ENCODE measurements around the gene PTGR2.
"Not testable (repeated sequence)": the region's sequence is repeated elsewhere in the genome, so short reads cannot be mapped to it uniquely, and the experiment has no call there.

PTGR2 gene

GRCh38 chr14:73887694-73888459 is 36.2 kb downstream of the PTGR2 start:
- DNase-seq, result no peak

GRCh38 chr14:73888460-73888725 is 36.8 kb downstream of the PTGR2 start:
- DNase-seq, result no peak

- DNase-seq, result no peak
These were observed 37.3 kb downstream of the PTGR2 start for GRCh38 chr14:73888971-73889370.

- DNase-seq, result no peak
These were observed 37.7 kb downstream of the PTGR2 start for GRCh38 chr14:73889376-73889775.

- not testable (repeated sequence) for DNase-seq
These were observed 42.6 kb downstream of the PTGR2 start for GRCh38 chr14:73894180-73894687.

- no peak for DNase-seq
These were observed 44.3 kb downstream of the PTGR2 start for GRCh38 chr14:73895939-73896338.

- DNase-seq, result no peak
These were observed 44.9 kb downstream of the PTGR2 start for GRCh38 chr14:73896521-73896920.

- DNase-seq, result no peak
These were observed 51.4 kb downstream of the PTGR2 start for GRCh38 chr14:73903028-73903427.

GRCh38 chr14:73909681-73910080 is 58.0 kb downstream of the PTGR2 start:
- no peak for DNase-seq

- DNase-seq, result no peak
These were observed 61.6 kb downstream of the PTGR2 start for GRCh38 chr14:73913256-73913655.

GRCh38 chr14:73916324-73916723 is 64.7 kb downstream of the PTGR2 start:
- no peak for DNase-seq

- not testable (repeated sequence) for DNase-seq
These were observed 67.8 kb downstream of the PTGR2 start for GRCh38 chr14:73919457-73919856.

GRCh38 chr14:73924337-73924736 is 72.7 kb downstream of the PTGR2 start:
- DNase-seq, result no peak
